PC-9 (cell line): ENCODE measurements around the gene DSCAM. TPM values are rescaled to one million over a fixed set of nuclear protein-coding genes. Genes with fewer than 3 reads are reported as not detected.

ENCODE experiments used
- BruUV-seq: library from RNA; stranded (reverse); fragments of 400-500 nt; replicated peaks from 2 replicates; lab custom pipeline; 2021; lab: Mats Ljungman, UMichigan
- CTCF ChIA-PET: fragments of 300-600 bp; sonication (Branson Sonifier 250); formaldehyde crosslinking; loops from one replicate; lab custom pipeline; 2022; ENCODE audit warnings: antibody characterized with exemption; lab: Charles Lee
- POLR2A ChIA-PET: fragments of 300-600 bp; sonication (Branson Sonifier 250); formaldehyde crosslinking; loops from one replicate; lab custom pipeline; 2022; ENCODE audit warnings: antibody characterized with exemption; ENCODE audit not compliant: unreplicated experiment; lab: Charles Lee
- DNase-seq, 2 experiments: peaks; one replicate each; pipeline versions ENCODE4 v3.0.0 to v3.0.0-alpha.2; 2015 to 2022; ENCODE audit warnings: mixed read lengths in 1 of 2
- H2AFZ ChIP-seq: fragments of 200-600 bp; sonication (generic); 2 replicates; pipeline ENCODE4 v1.8.1; 2017; ENCODE audit warnings: antibody characterized with exemption
- H3F3A ChIP-seq: fragments of 200-600 bp; sonication (generic); 2 replicates; pipeline ENCODE4 v1.8.1; 2017; ENCODE audit warnings: antibody characterized with exemption, mild to moderate bottlenecking, low read depth; ENCODE audit not compliant: insufficient read depth
- H3K27ac ChIP-seq: fragments of 200-600 bp; sonication (generic); 2 replicates; pipeline ENCODE4 v1.6.1; 2016; ENCODE audit warnings: mixed run types
- H3K27me3 ChIP-seq: fragments of 200-600 bp; sonication (generic); 2 replicates; pipeline ENCODE4 v1.6.1; 2016; ENCODE audit warnings: low read depth, mixed run types; ENCODE audit not compliant: insufficient read depth
- H3K36me3 ChIP-seq: fragments of 200-600 bp; sonication (generic); 2 replicates; pipeline ENCODE4 v1.6.1; 2016; ENCODE audit warnings: low read depth, mixed run types
- H3K4me1 ChIP-seq: fragments of 200-600 bp; sonication (generic); replicated peaks from 2 replicates; pipeline ENCODE4 v1.6.1; 2016; ENCODE audit warnings: mixed run types; ENCODE audit not compliant: insufficient read depth
- H3K4me2 ChIP-seq: fragments of 200-600 bp; sonication (generic); 2 replicates; pipeline ENCODE4 v1.6.1; 2017; ENCODE audit warnings: mixed run types
- H3K4me3 ChIP-seq: fragments of 200-600 bp; sonication (generic); 2 replicates; pipeline ENCODE4 v1.6.1; 2016; ENCODE audit warnings: mixed run types
- H3K79me2 ChIP-seq: fragments of 200-600 bp; sonication (generic); 2 replicates; pipeline ENCODE4 v1.6.1; 2017; ENCODE audit warnings: low read depth, mixed run types
- H3K9me2 ChIP-seq: fragments of 200-600 bp; sonication (generic); 2 replicates; pipeline ENCODE4 v1.8.1; 2017; ENCODE audit warnings: mild to moderate bottlenecking; ENCODE audit not compliant: insufficient read depth
- H3K9me3 ChIP-seq: fragments of 200-600 bp; sonication (generic); 2 replicates; pipeline ENCODE4 v1.8.1; 2016; ENCODE audit warnings: low read depth; ENCODE audit not compliant: insufficient read depth
- H4K20me1 ChIP-seq: fragments of 200-600 bp; sonication (generic); 2 replicates; pipeline ENCODE4 v1.8.1; 2017; ENCODE audit not compliant: insufficient read depth
- CTCF ChIP-seq: fragments of 200-600 bp; sonication (generic); conservative IDR thresholded peaks from 2 replicates; pipeline ENCODE4 v1.6.1; 2017; ENCODE audit warnings: mixed run types, antibody characterized with exemption, mild to moderate bottlenecking, moderate library complexity
- EZH2 ChIP-seq: fragments of 200-600 bp; sonication (generic); IDR thresholded peaks from 2 replicates; pipeline ENCODE4 v1.8.0; 2017; ENCODE audit warnings: antibody characterized with exemption, low read depth
- intact Hi-C: fragments of 100-400 bp; cut with micrococcal nuclease; formaldehyde crosslinking; loops from one replicate; pipeline ENCODE4 v1.10.0; 2022; ENCODE audit not compliant: unreplicated experiment
- total RNA-seq: library from RNA; stranded (reverse); gene quantifications from 2 replicates; pipeline ENCODE4 v1.2.3, GENCODE V29; 2021

Gene DSCAM
- total RNA-seq, 1 experiment from 2014 or later, result not detected

GRCh38 chr21:40191616-40192015 lies 655.3 kb downstream of the DSCAM start:
- no TSS peak for BruUV-seq
- Histone ChIP-seq H3F3A (no peaks in the 10 kb centered on the region), H3K27me3 (no peaks in the 10 kb centered on the region), H3K36me3 (no peaks in the 10 kb centered on the region), H4K20me1 (no peaks in the 10 kb centered on the region), H3K9me3 (no peaks in the 10 kb centered on the region), H3K79me2 (no peaks in the 10 kb centered on the region), H3K4me1 (no peaks in the 10 kb centered on the region), H2AFZ (no peak overlapping the region), H3K9me2 (no peaks in the 10 kb centered on the region), H3K4me3 (no peak overlapping the region), H3K27ac (no peak overlapping the region), H3K4me2 (no peak overlapping the region)
- TF ChIP-seq CTCF, result no peak
- TF ChIP-seq EZH2, result no peak
- intact Hi-C loops, result no loop called here
- DNase-seq, result no peak
- ChIA-PET POLR2A (no interaction called here), CTCF (no interaction called here)

GRCh38 chr21:40191196-40191595 lies 655.8 kb downstream of the DSCAM start:
- no peak overlapping the region for H2AFZ ChIP-seq
- H3F3A ChIP-seq, result no peaks in the 10 kb centered on the region
- no peak for DNase-seq
- no peak overlapping the region for H3K27ac ChIP-seq
- BruUV-seq, result no TSS peak
- no peaks in the 10 kb centered on the region for H3K27me3 ChIP-seq
- no peaks in the 10 kb centered on the region for H3K79me2 ChIP-seq
- intact Hi-C loops, result no loop called here
- no peak overlapping the region for H3K4me3 ChIP-seq
- H3K36me3 ChIP-seq, result no peaks in the 10 kb centered on the region
- no peak overlapping the region for H3K4me2 ChIP-seq
- CTCF ChIA-PET, result no interaction called here
- H3K9me3 ChIP-seq, result no peaks in the 10 kb centered on the region
- no peaks in the 10 kb centered on the region for H4K20me1 ChIP-seq
- no peak for TF ChIP-seq EZH2
- TF ChIP-seq CTCF, result no peak
- no peaks in the 10 kb centered on the region for H3K9me2 ChIP-seq
- no peaks in the 10 kb centered on the region for H3K4me1 ChIP-seq
- POLR2A ChIA-PET, result no interaction called here

GRCh38 chr21:40187946-40188654 lies 658.9 kb downstream of the DSCAM start:
- no peaks in the 10 kb centered on the region for H3K9me2 ChIP-seq
- CTCF ChIA-PET, result no interaction called here

More at GRCh38 chr21:40187946-40188654, 658.9 kb downstream of the DSCAM start:
- no peaks in the 10 kb centered on the region for H3K27me3 ChIP-seq
- TF ChIP-seq EZH2 (no peak), CTCF (no peak)
- H3K4me1 ChIP-seq, result no peaks in the 10 kb centered on the region
- no TSS peak for BruUV-seq
- H3K27ac ChIP-seq, result no peak overlapping the region
- POLR2A ChIA-PET, result no interaction called here
- intact Hi-C loops, result no loop called here
- no peaks in the 10 kb centered on the region for H4K20me1 ChIP-seq
- no peak overlapping the region for H2AFZ ChIP-seq
- H3K9me3 ChIP-seq, result no peaks in the 10 kb centered on the region
- H3K4me2 ChIP-seq, result no peak overlapping the region
- no peaks in the 10 kb centered on the region for H3F3A ChIP-seq
- H3K4me3 ChIP-seq, result no peak overlapping the region
- H3K36me3 ChIP-seq, result no peaks in the 10 kb centered on the region
- no peaks in the 10 kb centered on the region for H3K79me2 ChIP-seq
- DNase-seq, result no peak
